ENCODE results near the gene CDCA4.

The CDCA4 gene

DNA sequence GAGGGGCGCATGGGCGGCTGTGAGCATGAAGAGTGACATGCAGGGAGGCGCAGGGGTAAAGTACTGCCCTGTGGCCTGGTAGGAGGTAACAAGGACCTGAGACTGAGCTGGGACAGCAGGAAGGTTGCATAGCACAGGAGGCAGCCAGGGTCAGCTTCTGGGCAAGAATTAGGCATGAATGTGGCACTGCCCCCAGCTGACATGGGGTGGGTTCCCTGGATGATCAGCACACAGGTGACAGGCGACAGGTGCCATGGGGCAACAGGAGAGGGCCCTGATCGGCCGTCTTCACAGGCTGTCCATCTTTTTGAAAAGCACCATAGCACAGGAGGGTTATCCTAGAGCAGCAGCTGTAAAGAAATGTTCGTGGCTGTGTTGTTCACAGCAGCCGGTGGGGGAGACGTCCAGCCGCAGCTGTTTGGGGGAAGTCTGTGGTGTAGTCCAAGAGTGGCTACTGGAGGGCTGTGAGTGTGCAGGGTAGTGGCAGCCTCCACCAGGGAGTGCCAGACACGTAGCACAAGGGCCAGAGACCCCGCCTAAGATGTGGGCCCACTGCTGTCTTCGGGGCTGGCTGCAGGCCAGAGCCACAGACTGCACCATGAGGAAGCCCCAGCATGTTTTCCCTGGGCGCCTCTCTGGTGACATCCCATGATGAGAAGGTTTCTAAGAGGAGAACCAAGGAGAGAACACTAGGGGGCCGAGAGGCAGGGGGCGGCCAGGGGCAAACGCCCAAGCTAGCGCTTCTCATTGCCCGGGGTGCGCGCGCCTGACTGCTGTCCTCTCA is 26.9 kb downstream of the CDCA4 start:
- no peak for DNase-seq (ENCODE audit: extremely low read depth, insufficient read length)
- TF ChIP-seq, protein P1, sequence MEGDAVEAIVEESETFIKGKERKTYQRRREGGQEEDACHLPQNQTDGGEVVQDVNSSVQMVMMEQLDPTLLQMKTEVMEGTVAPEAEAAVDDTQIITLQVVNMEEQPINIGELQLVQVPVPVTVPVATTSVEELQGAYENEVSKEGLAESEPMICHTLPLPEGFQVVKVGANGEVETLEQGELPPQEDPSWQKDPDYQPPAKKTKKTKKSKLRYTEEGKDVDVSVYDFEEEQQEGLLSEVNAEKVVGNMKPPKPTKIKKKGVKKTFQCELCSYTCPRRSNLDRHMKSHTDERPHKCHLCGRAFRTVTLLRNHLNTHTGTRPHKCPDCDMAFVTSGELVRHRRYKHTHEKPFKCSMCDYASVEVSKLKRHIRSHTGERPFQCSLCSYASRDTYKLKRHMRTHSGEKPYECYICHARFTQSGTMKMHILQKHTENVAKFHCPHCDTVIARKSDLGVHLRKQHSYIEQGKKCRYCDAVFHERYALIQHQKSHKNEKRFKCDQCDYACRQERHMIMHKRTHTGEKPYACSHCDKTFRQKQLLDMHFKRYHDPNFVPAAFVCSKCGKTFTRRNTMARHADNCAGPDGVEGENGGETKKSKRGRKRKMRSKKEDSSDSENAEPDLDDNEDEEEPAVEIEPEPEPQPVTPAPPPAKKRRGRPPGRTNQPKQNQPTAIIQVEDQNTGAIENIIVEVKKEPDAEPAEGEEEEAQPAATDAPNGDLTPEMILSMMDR (IDR thresholded peaks at IDR 0.05; ENCODE audit: insufficient read depth, low read length, poor library complexity, severe bottlenecking), result no peak

DNA sequence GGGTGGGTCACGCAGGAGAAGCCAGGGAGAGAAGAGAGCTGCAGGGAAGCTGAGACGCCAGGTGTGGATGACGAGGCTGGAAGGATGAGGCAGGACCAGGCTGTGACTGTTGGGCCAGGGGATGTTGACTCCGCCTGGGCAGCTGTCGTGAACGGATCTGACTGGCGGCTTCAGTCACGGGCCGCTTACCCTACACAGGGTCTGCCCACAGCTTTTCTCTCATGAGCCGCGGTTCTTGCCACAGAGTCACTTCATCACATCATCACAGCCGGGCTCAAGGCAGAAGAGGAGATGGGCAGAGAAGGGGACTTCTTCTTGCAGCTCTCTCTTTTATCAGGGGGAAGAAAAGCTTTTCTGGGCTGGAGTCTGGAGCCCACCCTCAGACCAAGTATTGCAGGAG is 27.6 kb downstream of the CDCA4 start:
- H3K4me3 ChIP-seq (replicated peaks; ENCODE audit: low read depth, low read length), result no peak overlapping the region
- TF ChIP-seq, protein P1 (IDR thresholded peaks at IDR 0.05; ENCODE audit: insufficient read depth, low read length, poor library complexity, severe bottlenecking), result no peak

More for the DNA sequence above, 26.9 kb downstream of the CDCA4 start:
- Histone ChIP-seq H3K4me3 (replicated peaks; ENCODE audit: low read depth, low read length) (no peak overlapping the region), H3K27me3 (replicated peaks; ENCODE audit: control insufficient read depth, insufficient read depth, low read length) (no peaks in the 10 kb centered on the region), H3K36me3 (ENCODE audit: control insufficient read depth, insufficient read depth, low read length) (no peaks in the 10 kb centered on the region; the same call in none of the 2 replicates)

DNA sequence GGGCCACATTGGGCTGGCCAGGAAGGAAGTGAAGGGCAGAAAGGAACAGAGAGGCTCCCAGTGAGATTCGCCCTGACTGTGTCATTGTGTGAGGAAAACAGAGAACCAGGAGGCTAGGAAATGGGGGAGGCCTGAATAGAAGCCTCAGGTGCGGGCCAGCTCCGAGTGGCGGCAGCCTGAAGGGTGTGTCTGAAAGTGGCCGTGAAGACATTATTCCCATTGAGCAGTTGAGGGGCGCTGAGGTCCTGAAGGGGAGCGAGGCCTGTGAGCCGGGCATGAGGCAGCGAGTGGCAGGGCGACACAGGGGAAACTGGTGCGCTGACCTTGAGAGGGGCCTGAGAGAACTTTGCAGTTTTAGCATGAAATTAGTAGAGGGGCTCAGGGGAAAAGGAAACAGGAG is 28.4 kb downstream of the CDCA4 start:
- no peak overlapping the region for H3K4me3 ChIP-seq (replicated peaks; ENCODE audit: low read depth, low read length)
- TF ChIP-seq, protein P1 (IDR thresholded peaks at IDR 0.05; ENCODE audit: insufficient read depth, low read length, poor library complexity, severe bottlenecking), result no peak
- DNase-seq (ENCODE audit: extremely low read depth, insufficient read length), result no peak
- H3K27me3 ChIP-seq (replicated peaks; ENCODE audit: control insufficient read depth, insufficient read depth, low read length), result no peaks in the 10 kb centered on the region
- no peaks in the 10 kb centered on the region; the same call in none of the 2 replicates for H3K36me3 ChIP-seq (ENCODE audit: control insufficient read depth, insufficient read depth, low read length)

More for the DNA sequence above, 27.6 kb downstream of the CDCA4 start:
- Histone ChIP-seq H3K27me3 (replicated peaks; ENCODE audit: control insufficient read depth, insufficient read depth, low read length) (no peaks in the 10 kb centered on the region), H3K36me3 (ENCODE audit: control insufficient read depth, insufficient read depth, low read length) (no peaks in the 10 kb centered on the region; the same call in none of the 2 replicates)
- no peak for DNase-seq (ENCODE audit: extremely low read depth, insufficient read length)

DNA sequence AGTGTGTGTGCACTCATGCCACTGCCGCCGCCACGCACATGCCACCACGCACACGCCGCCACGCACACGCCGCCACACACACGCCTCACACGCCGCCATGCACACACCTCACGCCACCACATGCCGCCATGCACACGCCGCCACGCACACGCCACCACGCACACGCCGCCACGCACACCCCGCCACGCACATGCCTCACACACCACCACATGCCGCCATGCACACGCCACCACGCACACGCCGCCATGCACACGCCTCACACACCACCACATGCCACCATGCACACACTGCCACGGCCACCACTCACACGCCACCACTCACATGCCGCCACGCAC is 29.0 kb downstream of the CDCA4 start:
- no peak overlapping the region for H3K4me3 ChIP-seq (replicated peaks; ENCODE audit: low read depth, low read length)
- TF ChIP-seq, protein P1 (IDR thresholded peaks at IDR 0.05; ENCODE audit: insufficient read depth, low read length, poor library complexity, severe bottlenecking), result no peak
- H3K27me3 ChIP-seq (replicated peaks; ENCODE audit: control insufficient read depth, insufficient read depth, low read length), result no peaks in the 10 kb centered on the region
- no peak for DNase-seq (ENCODE audit: extremely low read depth, insufficient read length)
- no peaks in the 10 kb centered on the region; the same call in none of the 2 replicates for H3K36me3 ChIP-seq (ENCODE audit: control insufficient read depth, insufficient read depth, low read length)

DNA sequence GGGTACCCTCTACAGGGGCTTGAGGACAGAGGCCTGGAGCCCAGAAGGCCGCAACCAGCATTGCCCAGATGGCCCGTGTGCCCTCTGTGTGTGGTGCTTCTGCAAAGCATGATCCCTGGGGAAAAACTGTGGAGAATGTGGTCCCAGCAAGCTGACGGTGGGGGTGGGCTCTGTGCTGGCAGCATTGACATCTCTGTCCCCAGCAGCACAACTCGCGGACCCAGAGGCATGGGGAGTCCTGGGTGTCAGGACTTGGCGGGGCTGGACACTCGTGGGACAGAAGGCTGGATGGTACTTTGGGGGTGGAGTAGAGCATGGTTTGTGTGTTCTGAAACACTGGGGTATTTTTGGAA is 31.0 kb downstream of the CDCA4 start:
- Histone ChIP-seq H3K4me3 (replicated peaks; ENCODE audit: low read depth, low read length) (no peak overlapping the region), H3K36me3 (ENCODE audit: control insufficient read depth, insufficient read depth, low read length) (no peaks in the 10 kb centered on the region; the same call in 1 of the 2 replicates), H3K27me3 (replicated peaks; ENCODE audit: control insufficient read depth, insufficient read depth, low read length) (no peaks in the 10 kb centered on the region)
- DNase-seq (ENCODE audit: extremely low read depth, insufficient read length), result no peak
- TF ChIP-seq, protein P1 (IDR thresholded peaks at IDR 0.05; ENCODE audit: insufficient read depth, low read length, poor library complexity, severe bottlenecking), result no peak

Data from GM06990 (cell line).